MV-4-11 (cell line): Measurements from ENCODE around the gene MRPL49.
"Not testable (repeated sequence)": the region's sequence is repeated elsewhere in the genome, so short reads cannot be mapped to it uniquely, and the experiment has no call there.

Source experiments
- DNase-seq: peaks from one replicate; lab custom pipeline; 2025; lab: John Stamatoyannopoulos, UW

Gene MRPL49

DNA sequence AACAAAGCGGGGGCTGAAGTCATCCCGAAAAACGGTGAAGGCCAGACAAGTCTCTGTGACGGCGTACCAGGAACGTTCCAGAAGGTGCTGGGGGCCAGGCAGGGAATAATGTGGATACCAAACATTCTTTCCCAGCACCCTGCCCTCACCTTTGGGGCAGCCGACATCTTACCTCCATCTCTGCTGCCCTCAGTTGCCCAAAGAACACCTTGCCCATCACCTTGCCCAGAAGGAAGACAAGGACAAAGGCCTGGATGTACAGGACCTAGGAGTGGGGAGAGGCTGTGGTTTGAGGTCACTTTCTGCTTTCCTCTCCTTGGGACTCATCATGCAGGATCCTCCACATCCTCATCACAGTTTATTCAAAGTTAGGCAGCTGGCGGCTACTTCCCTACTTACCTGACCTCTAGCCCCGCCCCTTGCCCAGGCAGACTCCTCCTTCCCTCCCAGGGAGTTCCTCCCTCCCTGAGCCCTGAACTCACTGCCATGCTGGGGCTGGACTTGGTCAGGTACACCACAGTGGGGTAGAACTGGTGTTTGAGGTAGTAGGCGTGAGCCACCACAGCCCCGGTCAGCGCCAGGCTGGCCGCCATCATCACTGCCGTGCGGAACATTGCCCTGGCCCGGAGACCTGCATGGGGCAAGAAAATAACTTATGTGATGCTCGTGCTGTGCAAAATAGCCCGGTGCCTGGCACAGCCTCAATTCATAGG lies 11.0 kb downstream of the MRPL49 start:
- peak; percentile 51 for DNase-seq

DNA sequence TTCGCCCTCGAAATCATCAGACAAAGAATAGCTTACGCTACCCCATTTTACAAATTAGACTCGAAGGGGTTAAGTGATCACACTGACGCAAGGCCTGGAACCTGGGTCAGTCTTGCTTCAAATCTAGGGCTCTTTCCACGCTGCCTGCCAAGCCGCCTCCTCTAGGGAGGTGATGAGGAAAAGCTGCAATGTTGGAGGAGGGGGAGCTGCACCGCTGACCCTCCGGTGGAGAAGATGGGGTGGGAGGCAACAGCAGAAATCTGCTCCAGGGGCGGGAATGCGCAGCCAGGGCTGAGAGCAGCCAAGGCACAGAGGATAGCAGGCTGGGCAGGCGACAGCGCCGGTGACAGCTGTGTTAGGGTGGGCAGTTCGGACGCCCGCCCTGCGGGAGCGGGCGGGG lies 11.6 kb downstream of the MRPL49 start:
- no peak for DNase-seq

DNA sequence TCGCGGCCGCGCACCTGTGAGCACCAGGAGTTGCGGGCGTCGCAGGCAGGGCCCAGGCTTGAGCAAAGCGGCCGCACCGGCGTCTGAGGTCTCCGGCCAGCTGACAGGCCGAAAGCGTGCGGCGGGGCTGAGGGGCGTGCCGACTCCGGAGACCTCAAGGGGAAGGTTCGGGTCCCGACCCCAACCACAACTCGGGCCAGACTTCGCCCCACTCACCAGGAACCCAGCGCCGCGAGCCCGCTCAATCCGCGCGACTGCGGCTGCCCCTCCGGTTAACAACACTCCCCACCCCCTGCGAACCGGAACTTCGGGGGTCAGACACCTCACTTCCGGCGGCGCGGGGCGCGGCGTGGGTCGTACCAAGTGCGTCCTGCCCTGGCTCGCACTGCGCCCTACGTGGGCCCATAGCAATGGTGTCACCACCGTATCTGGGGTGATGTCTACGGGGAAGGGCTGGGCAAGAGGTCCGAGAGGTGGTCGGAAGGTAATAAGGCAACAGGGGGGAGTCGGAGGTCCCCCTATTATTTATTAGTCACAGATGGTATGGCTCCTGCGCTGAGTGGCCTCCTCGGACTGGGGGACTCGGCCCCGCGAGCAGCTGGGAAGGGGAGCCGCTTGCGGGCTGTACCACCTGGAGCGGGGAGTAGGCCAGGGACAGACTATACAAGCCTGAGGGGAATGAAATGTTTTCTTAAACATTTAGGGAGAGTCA lies 12.3 kb downstream of the MRPL49 start, which contains the start of gene SYVN1:
Gene SYVN1 (minus strand): TSS at position 280 of the 712 bp plus-strand sequence. CDS start 918 bp downstream, outside the sequence.
- peak; percentile 84 for DNase-seq

DNA sequence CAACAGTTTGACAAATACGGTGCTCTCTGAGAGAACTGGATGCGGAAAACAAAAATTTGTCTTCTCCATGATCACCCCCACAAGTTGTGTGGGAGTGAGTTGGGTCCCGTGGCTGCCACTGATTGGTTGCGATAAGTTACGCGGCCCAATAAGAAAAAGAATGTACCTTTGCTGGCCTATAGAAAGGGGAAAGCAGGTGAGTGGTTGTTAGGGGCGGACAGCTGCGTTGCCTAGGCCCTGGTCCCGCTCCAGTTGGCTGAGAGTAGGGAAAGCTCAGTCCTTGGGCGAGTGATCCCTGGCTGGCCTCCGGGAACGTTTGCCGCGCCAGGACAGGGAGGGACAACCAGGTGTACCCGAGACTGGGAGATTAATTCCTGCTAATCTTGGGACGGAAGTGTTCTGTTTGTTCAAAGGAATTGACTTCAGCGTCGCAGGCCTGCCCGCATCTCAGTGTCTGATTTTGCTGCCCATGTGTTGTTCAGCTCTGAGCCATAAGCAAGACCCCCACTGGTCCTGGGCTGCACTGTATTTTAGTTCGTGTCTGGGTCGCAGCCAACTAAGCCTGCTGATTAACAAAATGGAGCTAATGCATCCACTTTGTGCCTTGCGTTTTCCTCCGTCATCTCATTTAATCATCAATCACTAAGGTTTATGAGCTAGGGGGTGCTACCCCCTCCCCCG lies 13.0 kb downstream of the MRPL49 start:
- peak; percentile 91 for DNase-seq

DNA sequence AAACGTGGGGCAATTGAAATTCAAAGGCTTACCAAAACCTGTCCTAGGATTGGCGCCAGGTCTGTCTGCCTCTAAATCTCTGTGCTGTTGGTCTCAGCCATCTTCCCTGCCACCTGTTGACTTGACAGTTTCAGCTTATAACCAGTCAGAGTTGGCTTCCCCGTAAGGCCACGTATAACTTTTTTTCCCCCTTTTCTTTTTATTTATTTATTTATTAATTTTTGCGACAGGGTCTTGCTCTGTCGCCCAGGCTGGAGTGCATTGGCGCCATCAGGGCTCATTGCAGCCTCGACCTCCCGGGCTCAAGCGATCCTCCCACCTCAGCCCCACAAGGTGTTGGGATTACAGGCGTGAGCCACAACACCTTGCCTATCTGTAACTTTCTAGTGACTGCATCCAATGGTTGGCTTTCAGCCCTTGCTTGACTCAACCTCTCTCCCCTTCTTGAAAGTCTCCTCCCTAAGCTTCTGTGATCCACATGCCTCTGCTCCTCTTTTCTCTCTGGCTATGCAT lies 13.6 kb downstream of the MRPL49 start:
- no peak for DNase-seq

DNA sequence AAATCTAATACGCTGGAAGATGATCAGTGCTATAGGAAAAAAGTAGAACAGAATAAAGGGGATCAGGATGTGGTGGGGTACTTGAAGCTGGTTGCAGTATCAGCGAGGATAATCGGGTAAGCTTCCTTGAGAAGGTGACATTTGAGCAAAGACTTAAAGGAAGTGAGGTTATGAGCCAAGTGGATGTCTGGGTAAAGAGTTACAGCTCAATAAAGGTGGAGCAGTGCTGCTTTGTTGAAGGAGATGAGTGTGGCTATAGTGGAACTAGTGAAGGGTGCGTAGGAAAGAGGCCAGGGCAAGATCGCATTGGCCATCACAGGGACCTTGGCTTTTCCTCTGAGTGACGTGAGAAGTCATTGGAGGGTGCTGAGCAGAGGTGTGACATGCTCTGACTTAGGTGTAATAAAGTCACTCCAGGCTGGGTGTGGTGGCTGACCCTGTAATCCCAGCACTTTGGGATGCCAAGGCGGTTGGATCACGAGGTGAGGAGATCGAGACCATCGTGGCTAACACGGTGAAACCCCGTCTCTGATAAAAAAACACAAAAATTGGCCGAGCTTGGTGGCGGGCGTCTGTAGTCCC lies 14.5 kb downstream of the MRPL49 start:
- no peak for DNase-seq

DNA sequence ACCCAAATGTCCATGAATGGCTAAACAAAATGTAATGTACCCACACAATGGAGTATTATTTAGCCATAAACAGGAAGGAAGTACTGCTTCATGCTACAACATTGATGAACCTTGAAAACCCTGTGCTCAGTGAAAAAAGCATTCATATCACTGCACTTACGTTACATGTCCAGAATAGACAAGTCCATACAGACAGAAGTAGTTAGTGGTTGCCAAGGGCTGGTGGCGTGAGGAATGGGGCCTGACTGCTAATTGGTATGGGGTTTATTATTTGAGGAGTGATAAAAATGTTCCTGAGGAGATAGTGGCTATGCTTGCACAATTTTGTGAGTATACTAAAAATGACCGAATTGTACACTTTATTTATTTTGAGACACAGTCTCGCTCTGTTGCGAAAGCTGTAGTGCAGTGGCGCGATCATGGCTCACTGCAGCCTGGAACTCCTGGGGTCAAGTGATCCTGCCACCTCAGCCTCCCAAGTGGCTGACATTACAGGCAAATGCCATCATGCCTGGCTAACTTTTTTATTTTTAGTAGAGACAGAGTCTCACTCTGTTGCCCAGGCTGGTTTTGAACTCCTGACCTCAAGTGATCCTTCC lies 19.9 kb downstream of the MRPL49 start:
- DNase-seq = peak; percentile 61

DNA sequence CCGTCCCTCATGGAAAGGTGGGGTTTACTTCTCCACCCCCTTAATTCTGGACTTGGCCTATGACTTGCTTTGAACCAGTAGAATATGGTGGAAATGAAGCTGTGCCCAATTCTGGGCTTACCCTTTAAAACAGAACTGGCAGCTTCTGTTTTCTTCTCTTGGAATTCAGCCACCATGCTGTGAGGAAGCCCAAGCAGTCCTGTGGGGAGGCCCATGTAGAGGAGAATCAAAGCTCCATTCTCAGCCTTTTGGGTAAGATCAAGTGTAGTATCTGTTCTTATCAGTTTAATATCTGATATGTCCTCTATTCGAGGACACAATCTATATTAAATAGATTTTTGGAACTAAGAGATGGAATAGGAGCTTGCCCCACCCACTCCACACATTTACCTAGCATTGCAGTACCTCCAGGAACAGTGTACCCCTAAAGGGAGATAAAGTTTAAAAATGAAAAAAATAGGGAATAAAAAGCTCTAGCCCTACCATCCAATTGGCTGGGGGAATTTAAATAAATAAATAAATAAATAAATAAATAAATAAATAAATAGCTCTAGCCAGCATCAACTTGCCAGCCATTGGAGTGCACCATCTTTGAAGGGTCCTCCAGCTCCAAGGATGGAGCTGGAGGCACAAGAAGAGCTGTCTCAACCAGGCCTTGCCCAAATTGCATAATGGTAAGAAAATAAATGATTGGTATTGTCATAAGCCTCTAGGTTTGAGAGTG lies 25.4 kb downstream of the MRPL49 start:
- DNase-seq = no peak

DNA sequence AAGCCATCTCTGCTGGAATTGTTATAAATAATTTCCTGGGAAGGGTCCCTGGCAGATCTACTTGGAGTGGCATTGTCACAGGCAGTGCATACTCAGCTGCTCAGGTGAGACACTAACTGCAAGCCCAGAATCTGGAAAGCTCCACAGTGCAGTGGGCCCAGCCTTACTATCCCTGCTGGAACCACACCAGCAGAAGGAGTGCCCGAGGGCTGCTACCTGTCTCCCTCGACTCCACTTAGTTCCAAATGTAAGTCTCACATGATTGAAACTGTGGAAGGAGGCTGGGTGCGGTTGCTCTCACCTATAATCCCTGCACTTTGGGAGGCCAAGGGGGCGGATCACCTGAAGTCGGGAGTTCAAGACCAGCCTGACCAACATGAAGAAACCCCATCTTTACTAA lies 26.5 kb downstream of the MRPL49 start:
- DNase-seq = no peak

DNA sequence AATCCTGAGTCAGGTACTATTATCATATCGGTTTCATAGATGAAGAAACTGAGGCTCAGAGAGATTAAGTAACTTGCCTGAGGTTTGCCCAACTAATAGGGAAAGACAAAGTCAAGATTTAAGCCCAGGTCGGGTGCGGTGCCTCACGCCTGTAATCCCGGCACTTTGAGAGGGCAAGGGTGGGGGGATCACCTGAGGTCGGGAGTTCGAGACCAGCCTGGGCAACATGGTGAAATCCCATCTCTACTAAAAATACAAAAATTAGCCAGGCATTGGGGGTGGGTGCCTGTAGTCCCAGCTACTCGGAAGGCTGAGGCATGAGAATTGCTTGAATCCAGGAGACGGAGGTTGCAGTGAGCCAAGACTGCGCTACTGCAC lies 28.0 kb downstream of the MRPL49 start:
- DNase-seq = not testable (repeated sequence)

DNA sequence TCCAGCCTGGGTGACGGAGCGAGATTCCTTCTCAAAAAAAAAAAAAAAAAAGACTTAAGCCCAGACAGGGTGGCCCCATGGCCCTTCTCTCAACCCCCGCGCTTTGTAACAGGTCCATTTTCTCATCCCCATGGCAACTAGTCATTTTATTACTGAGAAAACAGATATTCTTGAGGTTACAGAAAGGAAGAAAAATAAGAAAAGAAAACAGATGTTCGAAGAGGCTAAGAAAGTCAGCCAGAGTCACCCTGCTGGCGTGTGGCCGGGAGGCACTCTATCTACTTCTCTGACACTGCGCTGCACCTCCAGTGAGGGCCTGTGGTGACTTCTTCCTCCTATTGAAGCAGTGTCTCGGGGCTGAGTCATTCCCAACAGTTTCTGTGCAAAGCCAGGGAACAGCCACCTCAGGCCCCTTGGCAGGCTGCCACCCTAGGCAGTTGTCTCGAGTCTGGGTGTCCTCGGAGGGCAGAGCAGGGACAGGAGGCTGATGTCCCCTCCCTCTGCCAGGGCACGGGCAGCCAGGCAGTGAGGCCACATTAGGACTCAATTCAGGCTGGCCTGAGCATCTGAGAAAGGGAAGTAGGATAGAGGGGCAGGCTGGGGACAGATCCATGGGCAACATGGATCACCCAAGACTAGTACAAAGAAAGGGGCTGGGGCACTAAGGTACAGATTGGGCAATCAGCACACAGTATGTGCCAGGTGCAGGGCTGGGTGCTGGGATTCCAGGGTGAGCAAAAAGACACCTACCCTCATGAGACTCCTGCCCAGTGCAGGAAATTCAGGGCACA lies 28.6 kb downstream of the MRPL49 start:
- peak; percentile 98 for DNase-seq

DNA sequence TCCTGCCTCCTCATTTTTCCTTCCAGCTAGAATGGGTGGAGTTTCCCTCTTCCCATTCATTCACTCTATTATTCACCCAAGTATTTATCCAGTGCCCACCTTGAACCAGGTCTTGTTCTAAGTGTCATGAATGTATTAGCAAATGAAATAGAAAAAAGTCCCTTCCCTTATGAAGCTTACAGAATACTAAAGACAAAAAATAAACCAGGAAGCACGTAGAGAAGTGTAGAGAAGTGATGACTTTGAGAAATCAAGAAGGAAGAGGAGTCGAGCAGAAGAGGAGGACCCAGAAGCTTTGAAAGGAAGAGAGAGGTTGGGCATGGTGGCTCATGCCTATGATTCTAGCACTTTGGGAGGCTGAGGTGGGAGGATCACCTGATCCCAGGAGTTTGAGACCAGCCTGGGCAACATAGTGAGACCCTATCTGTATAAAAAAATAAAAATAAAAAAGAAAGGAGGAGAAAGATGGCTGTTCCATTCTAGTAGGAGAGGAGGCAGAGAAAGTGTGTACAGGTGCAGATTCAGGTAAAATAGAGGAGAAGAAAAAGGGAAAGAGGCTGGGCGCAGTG lies 29.3 kb downstream of the MRPL49 start:
- DNase-seq = peak; percentile 11

DNA sequence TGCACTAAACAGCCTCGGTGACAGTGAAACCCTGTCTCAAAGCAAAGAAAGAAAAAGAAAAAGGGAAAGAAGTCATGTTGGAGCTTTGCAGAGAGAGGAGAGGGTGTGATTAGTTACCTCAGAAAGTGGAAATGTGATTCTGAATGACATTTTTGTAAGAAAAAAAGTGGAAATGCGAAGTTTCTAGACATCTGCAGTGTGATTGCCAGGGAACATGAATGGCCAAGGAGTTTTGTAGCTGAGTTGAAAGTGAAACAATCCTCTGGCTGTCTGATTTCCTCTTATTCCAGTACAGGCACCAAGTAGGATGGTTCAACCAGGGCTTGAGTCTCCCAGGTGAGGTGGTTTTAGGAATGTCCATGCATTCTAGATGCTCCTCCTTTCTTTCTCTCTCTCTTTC lies 30.0 kb downstream of the MRPL49 start:
- peak; percentile 69 for DNase-seq

DNA sequence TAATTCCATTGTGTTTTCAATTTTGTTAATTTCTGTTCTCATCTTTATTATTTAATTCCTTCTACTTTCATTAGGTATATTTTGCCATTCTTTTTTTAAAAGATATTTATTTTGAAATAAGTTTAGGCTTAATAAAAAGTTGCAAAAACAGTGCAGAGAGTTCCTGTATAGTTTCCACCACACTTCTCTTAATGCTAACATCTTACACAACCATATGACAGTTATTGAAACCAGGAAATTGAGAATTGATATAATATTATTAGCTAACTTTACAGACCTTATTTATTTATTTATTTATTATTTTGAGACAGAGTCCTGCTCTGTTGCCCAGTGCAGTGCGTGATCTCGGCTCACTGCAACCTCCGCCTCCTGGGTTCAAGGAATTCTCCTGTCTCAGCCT lies 34.1 kb downstream of the MRPL49 start:
- no peak for DNase-seq

DNA sequence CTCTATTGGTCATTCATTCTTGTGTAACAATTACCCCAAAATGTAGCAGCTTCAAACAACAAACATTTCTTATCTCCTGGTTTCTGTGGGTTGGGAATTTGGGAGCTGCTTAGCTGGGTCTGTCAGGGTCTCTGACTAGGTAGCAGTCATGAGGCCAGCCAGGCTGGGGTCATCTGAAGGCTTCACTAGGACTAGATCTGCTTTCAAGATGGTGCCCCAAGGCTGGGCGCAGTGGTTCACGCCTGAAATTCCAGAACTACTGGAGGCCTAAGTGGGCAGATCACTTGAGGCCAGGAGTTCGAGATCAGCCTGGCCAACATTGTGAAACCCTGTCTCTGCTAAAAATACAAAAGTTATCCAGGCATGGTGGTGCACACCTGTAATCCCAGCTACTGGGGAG lies 34.8 kb downstream of the MRPL49 start:
- DNase-seq = no peak

DNA sequence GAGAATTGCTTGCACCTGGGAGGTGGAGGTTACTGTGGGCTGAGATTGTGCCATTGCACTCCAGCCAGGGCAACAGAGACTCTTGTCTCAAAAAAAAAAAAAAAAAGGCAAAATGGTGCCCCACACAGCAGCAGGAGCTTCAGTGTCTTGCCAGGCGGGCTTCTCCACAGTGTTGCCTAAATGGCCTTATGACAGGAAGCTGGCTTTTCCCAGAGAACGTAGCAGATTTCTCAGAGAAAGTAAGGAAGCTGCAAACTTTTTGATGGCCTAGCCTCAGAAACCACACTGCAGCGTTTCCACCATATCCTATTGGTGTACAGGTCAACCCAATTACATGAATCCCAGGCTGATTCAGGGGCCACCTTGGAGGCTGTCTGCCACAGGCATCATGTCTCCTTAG lies 35.2 kb downstream of the MRPL49 start:
- no peak for DNase-seq

DNA sequence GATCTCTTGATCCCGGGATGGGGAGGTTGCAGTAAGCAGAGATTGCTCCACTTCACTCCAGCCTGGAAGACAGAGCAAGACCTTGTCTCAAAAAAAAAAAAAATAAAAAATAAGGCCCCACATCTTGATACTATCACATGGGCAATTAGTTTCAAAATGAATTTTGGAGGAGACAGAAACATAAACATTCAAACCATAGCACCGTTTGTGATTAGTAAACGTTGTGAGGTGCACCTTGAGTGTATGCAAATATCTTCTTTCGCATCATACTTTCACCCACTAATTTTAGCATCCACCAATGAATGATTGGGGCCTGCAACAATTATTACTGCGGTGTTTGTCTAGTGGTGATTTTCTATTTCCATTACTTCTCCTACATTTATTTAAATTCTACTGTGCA lies 36.9 kb downstream of the MRPL49 start:
- DNase-seq = no peak

DNA sequence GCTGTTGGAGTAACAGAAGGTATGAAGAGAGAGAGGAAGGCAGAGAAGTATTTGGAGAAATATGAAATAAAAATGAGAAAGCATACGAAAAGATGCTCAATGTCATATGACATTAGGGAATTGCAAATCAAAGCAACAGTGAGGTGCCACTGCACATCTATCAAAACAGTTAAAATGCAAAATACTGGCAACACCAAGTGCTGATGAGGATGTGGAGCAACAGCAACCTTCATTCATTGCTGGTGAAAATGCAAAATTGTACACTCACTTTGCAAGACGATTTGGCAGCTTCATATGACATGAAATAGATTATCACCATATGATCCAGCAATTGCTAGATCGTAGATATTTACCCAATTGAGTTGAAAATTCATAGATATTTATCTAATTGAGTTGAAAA lies 38.5 kb downstream of the MRPL49 start:
- DNase-seq = no peak

DNA sequence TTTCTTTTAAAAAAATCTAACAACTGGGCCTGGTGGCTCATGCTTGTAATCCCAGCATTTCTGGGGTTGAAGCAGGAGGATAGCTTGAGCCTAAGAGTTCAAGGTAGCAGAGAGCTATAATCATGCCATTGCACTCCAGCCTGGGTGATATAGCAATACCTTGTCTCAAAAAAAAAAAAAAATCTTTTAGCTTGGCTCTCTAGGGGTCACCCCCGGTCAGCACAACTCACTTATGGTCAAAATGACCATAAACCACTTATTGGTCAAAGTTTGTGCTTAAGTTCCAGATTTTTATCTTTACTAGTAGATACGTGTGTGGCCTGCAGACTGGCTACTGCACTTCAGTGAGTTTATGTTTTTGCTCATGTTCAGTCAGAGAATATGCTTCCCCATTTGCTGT lies 41.6 kb downstream of the MRPL49 start:
- DNase-seq = no peak
